ENCODE data around the gene ADM2. TPM values are rescaled to one million over a fixed set of nuclear protein-coding genes. Genes with fewer than 3 reads are reported as not detected.

ADM2 gene
- total RNA-seq, 1 experiment from 2014 or later: 11.9 TPM

DNA sequence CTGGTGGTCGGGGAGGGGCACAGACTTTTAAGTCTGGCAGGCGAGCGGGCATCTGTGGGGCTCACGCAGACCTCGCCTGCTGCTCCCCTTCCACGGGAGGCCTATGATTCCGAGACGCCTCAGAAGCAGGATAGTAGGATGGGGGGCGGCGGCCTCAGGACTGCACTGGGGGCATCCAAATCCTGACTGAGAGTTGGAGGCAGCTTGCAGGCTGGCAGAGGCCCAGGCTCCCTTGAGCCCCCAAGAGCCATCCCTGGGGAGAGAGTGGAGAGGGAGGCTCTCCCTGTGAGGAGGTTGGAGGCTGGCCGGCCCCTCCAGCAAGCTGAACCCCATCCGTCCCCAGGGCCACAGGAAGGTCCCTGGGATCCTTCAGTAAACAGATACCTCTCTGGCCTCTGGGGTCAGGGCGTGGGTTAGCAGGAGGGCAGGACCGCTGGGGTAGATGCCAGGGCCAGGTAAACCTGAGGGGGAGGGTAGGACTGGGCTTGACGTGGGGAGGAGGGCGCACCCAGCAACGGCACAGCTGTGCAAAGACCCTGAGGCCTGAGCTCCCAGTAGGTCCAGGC, 39.8 kb upstream of the ADM2 start:
- Histone ChIP-seq H2BK5ac (ENCODE audit: insufficient read length, low read length) (no peak overlapping the region), H4K20me1 (ENCODE audit: control insufficient read depth, insufficient read depth, insufficient read length) (no peaks in the 10 kb centered on the region), H3K9ac (ENCODE audit: extremely low read depth, insufficient read length, low read length) (no peak overlapping the region), H3K4me1 (ENCODE audit: insufficient read depth, low read length) (no peaks in the 10 kb centered on the region), H3K79me2 (ENCODE audit: insufficient read depth, low read length) (no peaks in the 10 kb centered on the region), H2BK12ac (ENCODE audit: insufficient read length, low read depth, low read length) (no peak overlapping the region), H3K27ac (ENCODE audit: insufficient read length, low read depth, low read length) (no peak overlapping the region), H2BK15ac (ENCODE audit: low read depth, low read length) (no peak overlapping the region), H2BK120ac (ENCODE audit: low read depth, low read length, poor library complexity, severe bottlenecking) (no peak overlapping the region), H4K91ac (ENCODE audit: insufficient read length, low read depth, low read length) (no peak overlapping the region), H3K27me3 (ENCODE audit: insufficient read depth, low read length) (no peaks in the 10 kb centered on the region), H2AFZ (ENCODE audit: low read length) (no peak overlapping the region), H4K5ac (ENCODE audit: insufficient read length, low read depth, low read length) (no peak overlapping the region), H3K79me1 (ENCODE audit: insufficient read depth, low read depth, low read length, poor library complexity, severe bottlenecking) (no peaks in the 10 kb centered on the region), H2AK5ac (ENCODE audit: insufficient read length, low read length) (no peak overlapping the region), H3K23me2 (ENCODE audit: insufficient read length, low read depth, low read length, poor library complexity, severe bottlenecking) (no peaks in the 10 kb centered on the region), H3K18ac (ENCODE audit: insufficient read length, low read depth, low read length) (no peak overlapping the region), H3T11ph (ENCODE audit: low read length) (no peak overlapping the region), H3K4me2 (ENCODE audit: insufficient read depth, insufficient read length, low read length) (no peak overlapping the region), H3K56ac (ENCODE audit: insufficient read length, low read depth, low read length) (no peak overlapping the region), H3K14ac (ENCODE audit: insufficient read depth, low read length) (no peak overlapping the region), H3K4ac (ENCODE audit: low read depth, low read length) (no peak overlapping the region), H4K8ac (replicated peaks; ENCODE audit: insufficient read length, low read depth, low read length) (no peak overlapping the region), H2BK20ac (ENCODE audit: low read depth, low read length, poor library complexity, severe bottlenecking) (no peak overlapping the region), H3K23ac (ENCODE audit: insufficient read length, low read depth, low read length) (no peak overlapping the region), H3K9me3 (ENCODE audit: control insufficient read depth, low read depth, low read length) (no peaks in the 10 kb centered on the region)
- no peak for TF ChIP-seq CTCF (conservative IDR thresholded peaks at IDR 0.05)
- no peak for DNase-seq
- Mint-ChIP-seq H3K9me3 (no peaks in the 10 kb centered on the region), H3K27me3 (ENCODE audit: low read depth) (no peaks in the 10 kb centered on the region), H3K4me1 (peaks cover 3 to 11% of the 10 kb centered on the region in 2 experiments; a peak in 3 of 4 replicates), H3K27ac (no peak overlapping the region), H3K4me3 (no peak overlapping the region), H3K36me3 (ENCODE audit: insufficient read depth in 1 of 3, low read depth in 3 of 3) (peaks cover 0 to 46% (median 19%) of the 10 kb centered on the region in 3 experiments; a peak in 5 of 7 replicates)
- no CpG with 5 or more reads among the region's 17 CpGs for WGBS (ENCODE audit: extremely low coverage, insufficient read length, low lambda C conversion rate)
